HEK293T (cell line): ENCODE data around the gene EDC4.

Experiments used
- ELF4 ChIP-seq: fragments of 450-650 bp; IDR thresholded peaks from 2 replicates; pipeline ENCODE4 v1.6.1; 2017; ENCODE audit warnings: antibody characterized with exemption
- FOXK2 ChIP-seq: fragments of 450-650 bp; IDR thresholded peaks from 2 replicates; pipeline ENCODE4 v1.6.1; 2016; ENCODE audit warnings: mild to moderate bottlenecking
- FOXM1 ChIP-seq: fragments of 450-650 bp; IDR thresholded peaks from 2 replicates; pipeline ENCODE4 v1.6.1; 2017; ENCODE audit warnings: mild to moderate bottlenecking, borderline replicate concordance
- L3MBTL2 ChIP-seq: fragments of 450-650 bp; conservative IDR thresholded peaks from 2 replicates; pipeline ENCODE4 v1.6.1; 2016; ENCODE audit warnings: mild to moderate bottlenecking
- PKNOX1 ChIP-seq: fragments of 450-650 bp; IDR thresholded peaks from 2 replicates; pipeline ENCODE4 v1.6.1; 2016
- SUZ12 ChIP-seq: fragments of 450-650 bp; IDR thresholded peaks from 2 replicates; pipeline ENCODE4 v1.6.1; 2016; ENCODE audit warnings: mild to moderate bottlenecking

GRCh38 chr16:67927131-67927941 is 54.5 kb downstream of the EDC4 start:
- no peak for TF ChIP-seq ELF4
- TF ChIP-seq SUZ12 = no peak
- TF ChIP-seq FOXM1 = no peak
- no peak for TF ChIP-seq FOXK2
- TF ChIP-seq PKNOX1 = no peak
- no peak for TF ChIP-seq L3MBTL2
